ENCODE data around the gene XIRP2.

XIRP2 gene

GRCh38 chr2:167182403-167182802 lies 294.1 kb downstream of the XIRP2 start:
- DNase-seq (ENCODE audit: extremely low read depth, insufficient read length), result no peak
- no peak for TF ChIP-seq CTCF (IDR thresholded peaks at IDR 0.05; ENCODE audit: insufficient read depth, low read length, poor library complexity, severe bottlenecking)
- Histone ChIP-seq H3K36me3 (ENCODE audit: control insufficient read depth, insufficient read depth, low read length) (no peaks in the 10 kb centered on the region), H3K4me3 (replicated peaks; ENCODE audit: low read depth, low read length) (no peak overlapping the region), H3K27me3 (replicated peaks; ENCODE audit: control insufficient read depth, insufficient read depth, low read length) (no peaks in the 10 kb centered on the region)

- no peak for DNase-seq (ENCODE audit: extremely low read depth, insufficient read length)
- TF ChIP-seq CTCF (IDR thresholded peaks at IDR 0.05; ENCODE audit: insufficient read depth, low read length, poor library complexity, severe bottlenecking), result no peak
- H3K27me3 ChIP-seq (replicated peaks; ENCODE audit: control insufficient read depth, insufficient read depth, low read length), result no peaks in the 10 kb centered on the region
Observed at GRCh38 chr2:167183931-167184330, 295.7 kb downstream of the XIRP2 start.

GRCh38 chr2:167186465-167186864 lies 298.2 kb downstream of the XIRP2 start:
- Histone ChIP-seq H3K27me3 (replicated peaks; ENCODE audit: control insufficient read depth, insufficient read depth, low read length) (no peaks in the 10 kb centered on the region), H3K4me3 (replicated peaks; ENCODE audit: low read depth, low read length) (no peak overlapping the region), H3K36me3 (ENCODE audit: control insufficient read depth, insufficient read depth, low read length) (no peaks in the 10 kb centered on the region)
- DNase-seq (ENCODE audit: extremely low read depth, insufficient read length), result no peak
- TF ChIP-seq CTCF (IDR thresholded peaks at IDR 0.05; ENCODE audit: insufficient read depth, low read length, poor library complexity, severe bottlenecking), result no peak

More at GRCh38 chr2:167183931-167184330, 295.7 kb downstream of the XIRP2 start:
- no peaks in the 10 kb centered on the region for H3K36me3 ChIP-seq (ENCODE audit: control insufficient read depth, insufficient read depth, low read length)
- no peak overlapping the region for H3K4me3 ChIP-seq (replicated peaks; ENCODE audit: low read depth, low read length)

GRCh38 chr2:167187049-167187727 lies 298.9 kb downstream of the XIRP2 start:
- no peak for DNase-seq (ENCODE audit: extremely low read depth, insufficient read length)
- no peaks in the 10 kb centered on the region for H3K27me3 ChIP-seq (replicated peaks; ENCODE audit: control insufficient read depth, insufficient read depth, low read length)
- H3K4me3 ChIP-seq (replicated peaks; ENCODE audit: low read depth, low read length), result no peak overlapping the region
- no peaks in the 10 kb centered on the region for H3K36me3 ChIP-seq (ENCODE audit: control insufficient read depth, insufficient read depth, low read length)
- no peak for TF ChIP-seq CTCF (IDR thresholded peaks at IDR 0.05; ENCODE audit: insufficient read depth, low read length, poor library complexity, severe bottlenecking)

GRCh38 chr2:167187978-167188967 lies 300.0 kb downstream of the XIRP2 start:
- Histone ChIP-seq H3K36me3 (ENCODE audit: control insufficient read depth, insufficient read depth, low read length) (no peaks in the 10 kb centered on the region), H3K4me3 (replicated peaks; ENCODE audit: low read depth, low read length) (no peak overlapping the region), H3K27me3 (replicated peaks; ENCODE audit: control insufficient read depth, insufficient read depth, low read length) (no peaks in the 10 kb centered on the region)
- no peak for TF ChIP-seq CTCF (IDR thresholded peaks at IDR 0.05; ENCODE audit: insufficient read depth, low read length, poor library complexity, severe bottlenecking)
- no peak for DNase-seq (ENCODE audit: extremely low read depth, insufficient read length)
